ENCODE data around the gene ZNF275.

- TF ChIP-seq EP300 (conservative IDR thresholded peaks at IDR 0.05; ENCODE audit: poor library complexity, severe bottlenecking) (no peak), POLR2AphosphoS5 (IDR thresholded peaks at IDR 0.05) (no peak), CTCF (IDR thresholded peaks at IDR 0.05; ENCODE audit: poor library complexity, severe bottlenecking) (no peak), EZH2 (IDR thresholded peaks at IDR 0.05; ENCODE audit: borderline replicate concordance, insufficient read depth, low read length, poor library complexity, severe bottlenecking) (no peak), REST (IDR thresholded peaks at IDR 0.05; ENCODE audit: borderline replicate concordance) (no peak)
Measured at GRCh38 chrX:153398275-153398960, 64.5 kb downstream of the ZNF275 start.
